NCI-H748 (cell line): ENCODE data around the gene TCN1.
"Not testable (repeated sequence)": the region's sequence is repeated elsewhere in the genome, so short reads cannot be mapped to it uniquely, and the experiment has no call there.

ENCODE experiments used
- DNase-seq: peaks from one replicate; lab custom pipeline; 2025; ENCODE audit not compliant: unreplicated experiment; lab: John Stamatoyannopoulos, UW

The TCN1 gene

GRCh38 chr11:59857439-59858434 is 8.6 kb downstream of the TCN1 start:
- no peak for DNase-seq

GRCh38 chr11:59854871-59855270 is 11.4 kb downstream of the TCN1 start:
- no peak for DNase-seq

DNA sequence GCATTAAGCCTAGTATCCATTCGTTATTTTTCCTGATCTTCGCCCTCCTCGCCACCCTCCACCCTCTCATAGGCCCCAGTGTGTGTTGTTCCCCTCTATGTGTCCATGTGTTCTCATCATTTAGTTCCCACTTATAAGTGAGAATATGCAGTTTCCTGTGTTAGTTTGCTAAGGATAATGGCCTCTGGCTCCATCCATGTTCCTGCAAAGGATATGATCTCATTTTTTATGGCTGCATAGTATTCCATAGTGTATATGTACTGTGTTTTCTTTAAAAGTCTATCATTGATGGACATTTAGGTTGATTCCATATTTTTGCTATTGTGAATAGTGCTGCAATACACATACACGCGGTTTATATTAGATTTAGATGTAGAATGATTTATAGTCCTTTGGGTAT is 14.9 kb downstream of the TCN1 start:
- DNase-seq = not testable (repeated sequence)

GRCh38 chr11:59849551-59849950 is 16.7 kb downstream of the TCN1 start:
- not testable (repeated sequence) for DNase-seq

DNA sequence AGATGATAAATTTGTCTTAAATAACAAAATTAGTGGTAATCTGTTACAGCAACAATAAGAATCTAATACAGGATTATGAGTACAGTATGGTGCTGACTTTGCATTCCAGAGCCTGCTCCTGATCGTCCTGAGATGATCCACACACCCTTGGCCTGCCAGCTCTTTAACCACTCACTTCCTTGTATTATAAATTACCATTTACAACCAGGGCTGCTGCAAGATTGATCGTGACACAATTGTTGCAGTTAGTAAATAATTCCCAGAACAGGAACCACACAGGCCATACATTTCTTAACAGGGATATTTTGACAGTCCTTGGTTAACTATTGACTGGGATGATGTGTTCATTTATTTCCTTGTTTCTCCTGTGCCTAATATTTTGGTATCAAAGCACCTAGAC is 17.2 kb downstream of the TCN1 start:
- DNase-seq = no peak

GRCh38 chr11:59848439-59848838 is 17.8 kb downstream of the TCN1 start:
- not testable (repeated sequence) for DNase-seq

DNA sequence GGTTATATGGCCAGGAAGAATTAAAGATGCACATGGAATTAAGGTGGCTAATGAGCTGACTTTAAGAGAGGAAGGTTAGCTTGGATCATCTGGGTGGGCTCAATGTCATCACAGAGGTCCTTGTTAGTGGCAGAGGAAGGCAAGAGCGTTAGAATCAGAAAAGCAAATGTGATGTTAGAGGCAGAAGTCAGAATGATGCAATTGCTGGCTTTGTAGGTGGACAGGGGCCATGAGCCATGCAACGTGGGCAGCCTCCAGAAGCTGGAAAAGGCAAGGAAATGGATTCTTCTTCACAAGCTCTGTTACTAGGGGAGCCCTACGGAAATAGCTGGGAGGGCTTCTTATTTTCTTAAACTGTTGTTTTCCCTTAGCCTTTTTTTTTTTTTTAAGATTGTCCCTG is 18.7 kb downstream of the TCN1 start:
- DNase-seq = no peak

DNA sequence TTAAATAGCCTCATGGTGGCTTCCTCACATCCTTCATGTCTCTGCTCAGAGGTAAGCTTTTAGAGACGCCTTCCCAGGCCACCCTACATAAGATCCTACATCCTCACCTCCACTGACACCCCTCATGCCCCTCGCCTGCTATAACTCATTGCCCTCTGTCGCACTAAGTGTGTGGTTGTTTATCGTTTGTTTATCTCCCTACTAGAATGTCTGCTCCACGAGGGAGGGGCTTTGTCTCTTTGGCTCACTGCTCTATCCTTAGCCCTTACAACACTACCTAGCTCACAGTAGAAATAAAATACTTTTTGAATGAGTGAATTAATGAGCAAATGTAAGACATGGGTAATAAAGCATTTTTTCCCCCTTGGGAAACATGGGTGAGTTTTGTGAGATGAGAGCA is 19.7 kb downstream of the TCN1 start:
- DNase-seq = no peak

- DNase-seq = no peak
Measured at GRCh38 chr11:59845399-59845798, 20.9 kb downstream of the TCN1 start, which contains the start of gene CBLIF. CBLIF (minus strand) TSS chr11:59845499; CDS start chr11:59845453, 46 bp downstream.

DNA sequence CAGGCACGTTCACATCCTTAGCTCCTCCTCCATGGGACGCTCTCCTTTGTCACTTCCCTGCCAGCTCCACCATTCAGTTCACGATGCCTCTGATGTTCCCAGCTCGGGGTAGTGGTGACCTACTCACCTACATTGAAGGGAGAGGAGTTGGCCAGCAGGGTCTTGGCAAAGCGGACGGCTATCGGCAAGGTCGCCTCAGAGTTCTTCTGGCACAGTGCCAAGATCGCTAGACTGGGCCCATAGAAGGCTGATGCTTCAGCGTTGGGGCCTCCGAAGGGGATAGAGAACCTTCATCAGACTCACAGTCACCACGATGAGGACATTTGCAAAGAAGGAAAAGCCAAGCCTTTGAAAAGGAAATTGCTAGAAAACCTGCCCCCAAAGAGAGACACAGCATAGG is 24.0 kb downstream of the TCN1 start:
- DNase-seq = no peak

GRCh38 chr11:59841514-59841913 is 24.8 kb downstream of the TCN1 start:
- no peak for DNase-seq

- no peak for DNase-seq
Measured at GRCh38 chr11:59839615-59840014, 26.7 kb downstream of the TCN1 start.

GRCh38 chr11:59833602-59834001 is 32.7 kb downstream of the TCN1 start:
- no peak for DNase-seq

GRCh38 chr11:59829358-59829757 is 36.9 kb downstream of the TCN1 start:
- DNase-seq = no peak

DNA sequence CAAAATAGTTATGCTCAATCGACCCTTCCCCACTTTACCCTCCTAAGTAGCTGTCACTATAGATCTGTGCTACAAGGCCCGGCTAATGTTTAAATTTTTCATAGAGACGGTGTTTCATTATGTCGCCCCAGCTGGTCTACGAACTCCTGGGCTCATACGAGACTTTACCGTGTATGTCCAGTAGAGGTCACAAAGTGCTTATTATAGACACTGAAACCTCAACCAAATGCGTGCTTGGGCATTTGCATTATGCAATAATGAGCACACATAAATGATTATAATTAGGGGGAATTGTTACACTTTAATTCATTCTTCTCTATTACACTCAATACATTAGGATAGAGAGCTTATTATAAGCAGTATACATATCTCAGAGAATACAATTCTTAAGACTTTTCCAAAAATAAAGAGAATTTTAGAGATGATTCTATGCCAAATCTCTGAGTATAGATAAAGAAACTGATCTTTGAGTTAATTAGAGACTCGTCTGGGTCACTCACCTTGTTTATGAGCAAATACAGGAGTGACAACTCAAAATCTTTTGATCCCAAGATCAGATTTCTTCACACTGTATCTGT is 43.2 kb downstream of the TCN1 start:
- DNase-seq = peak; percentile 73

DNA sequence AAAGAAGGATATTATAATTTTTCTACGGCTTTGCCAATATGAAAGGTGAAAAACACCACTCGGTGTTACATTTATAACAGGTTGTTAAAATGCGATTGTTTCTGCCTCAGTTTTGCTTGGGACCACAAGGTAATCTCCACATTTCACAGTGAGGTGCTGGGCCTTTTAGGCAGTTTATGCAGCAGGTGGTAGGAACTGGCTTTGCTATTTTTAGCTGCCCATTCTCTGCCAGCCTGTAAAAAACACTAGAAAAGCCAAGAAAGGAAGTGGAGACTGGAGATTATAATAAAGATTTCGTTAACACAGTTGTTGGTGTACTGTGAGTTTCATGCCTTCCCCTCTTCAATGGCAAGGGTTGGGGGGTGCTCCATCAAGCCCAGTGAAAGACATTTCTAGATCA is 47.7 kb downstream of the TCN1 start:
- DNase-seq = no peak

DNA sequence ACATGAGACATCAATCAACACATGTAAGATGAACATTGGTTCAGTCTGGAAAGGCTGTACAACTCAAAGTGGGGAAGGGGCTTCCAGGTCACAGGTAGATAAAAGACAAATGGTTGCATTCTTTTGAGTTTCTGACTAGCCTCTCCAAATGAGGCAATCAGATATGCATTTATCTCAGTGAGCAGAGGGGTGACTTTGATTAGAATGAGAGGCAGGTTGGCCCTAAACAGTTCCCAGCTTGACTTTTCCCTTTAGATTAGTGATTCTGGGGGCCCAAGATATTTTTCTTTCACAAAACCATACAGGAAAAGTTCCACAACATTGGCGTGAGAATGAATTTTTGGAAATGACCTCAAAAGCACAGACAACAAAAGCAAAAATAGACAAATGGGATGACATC is 49.9 kb downstream of the TCN1 start:
- not testable (repeated sequence) for DNase-seq

- DNase-seq = no peak
Measured at GRCh38 chr11:59815754-59816153, 50.5 kb downstream of the TCN1 start.

GRCh38 chr11:59814021-59814420 is 52.3 kb downstream of the TCN1 start:
- DNase-seq = no peak

DNA sequence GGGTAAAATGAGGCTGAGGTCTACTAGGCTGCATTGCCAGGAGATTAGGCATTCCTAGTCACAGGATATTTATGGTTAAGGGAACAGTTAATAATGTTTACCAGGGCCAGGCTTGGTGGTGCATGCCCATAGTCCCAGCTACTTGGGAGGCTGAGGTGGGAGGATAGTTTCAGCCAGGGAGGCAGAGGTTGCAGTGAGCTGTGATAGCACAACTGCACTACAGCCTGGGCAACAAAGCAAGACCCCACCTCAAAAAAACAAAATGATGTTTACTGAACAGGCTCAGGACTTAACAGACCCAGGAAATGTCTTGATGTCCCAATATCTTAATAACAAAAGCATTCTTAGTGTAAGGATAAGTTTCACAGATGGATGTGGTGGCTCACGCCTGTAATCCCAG is 52.9 kb downstream of the TCN1 start:
- DNase-seq = no peak

DNA sequence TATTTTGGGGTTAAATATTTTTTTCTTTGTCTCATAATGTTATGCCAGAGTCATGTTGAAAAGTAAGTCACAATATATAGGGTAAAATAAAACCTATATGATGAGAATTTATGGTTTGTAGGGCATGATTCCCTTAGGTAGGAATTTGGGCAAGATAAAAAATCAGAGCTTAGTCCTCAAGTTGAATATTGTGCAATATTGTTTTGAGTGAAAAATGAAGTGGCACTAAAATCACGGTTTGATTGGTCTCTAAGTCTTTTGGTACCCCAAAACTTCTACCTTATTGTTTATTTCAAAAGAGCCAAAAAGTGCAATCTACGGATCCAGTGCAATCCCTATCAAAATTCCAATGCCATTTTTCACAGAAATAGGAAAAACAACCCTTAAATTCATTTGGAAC is 54.1 kb downstream of the TCN1 start:
- no peak for DNase-seq

GRCh38 chr11:59810911-59811259 is 55.4 kb downstream of the TCN1 start:
- DNase-seq = no peak
